Natural killer cell (primary cell): ENCODE results near the gene EIF1. TPM values are rescaled to one million over a fixed set of nuclear protein-coding genes. Genes with fewer than 3 reads are reported as not detected.
A peak's percentile ranks its signal among the peaks of the same experiment; 100 is the strongest.

Experiments used
- ATAC-seq, 3 donors: fragments of 150-1000 bp in 2 of 3; fragments of 200-7000 bp in 1 of 3; cut with Tn5 transposase; 1 replicate in 1 of 3; 2 replicates in 2 of 3; pipeline ENCODE4 v1.10.0; 2021; ENCODE audit warnings: mild to moderate bottlenecking in 2 of 3, moderate library complexity in 2 of 3
- DNase-seq, 2 donors: peaks; one replicate each; pipeline versions ENCODE4 v3.0.0 to v3.0.0-alpha.2; 2013 to 2021; ENCODE audit warnings: mixed read lengths in 1 of 2
- H3K27ac ChIP-seq: one replicate; pipeline ENCODE4 v1.5.1; 2013; ENCODE audit warnings: mild to moderate bottlenecking, low read length
- H3K27me3 ChIP-seq: one replicate; pipeline ENCODE4 v1.6.1; 2013; ENCODE audit warnings: low read length; ENCODE audit not compliant: control insufficient read depth, insufficient read depth
- H3K36me3 ChIP-seq: one replicate; pipeline ENCODE4 v1.6.1; 2013; ENCODE audit warnings: low read length; ENCODE audit not compliant: control insufficient read depth, insufficient read depth
- H3K4me1 ChIP-seq: one replicate; pipeline ENCODE4 v1.6.1; 2013; ENCODE audit warnings: low read length; ENCODE audit not compliant: control insufficient read depth, insufficient read depth
- H3K4me3 ChIP-seq: one replicate; pipeline ENCODE4 v1.5.1; 2013; ENCODE audit warnings: low read length
- H3K9me3 ChIP-seq: one replicate; pipeline ENCODE4 v1.6.1; 2013; ENCODE audit warnings: low read length; ENCODE audit not compliant: control insufficient read depth, insufficient read depth
- H3K27ac Mint-ChIP-seq, 2 donors: one replicate each; pipeline ENCODE4 v1.8.0; 2022; ENCODE audit warnings: mild to moderate bottlenecking in 2 of 2, mixed read lengths in 2 of 2, moderate library complexity in 1 of 2
- H3K27me3 Mint-ChIP-seq, 2 donors: one replicate each; pipeline ENCODE4 v1.8.0; 2022; ENCODE audit warnings: low read depth in 2 of 2, mixed read lengths in 2 of 2
- H3K36me3 Mint-ChIP-seq: one replicate; pipeline ENCODE4 v1.8.0; 2022; ENCODE audit warnings: mixed read lengths
- H3K4me1 Mint-ChIP-seq, 2 donors: one replicate each; pipeline ENCODE4 v1.8.0; 2022; ENCODE audit warnings: mixed read lengths in 2 of 2
- H3K4me3 Mint-ChIP-seq: one replicate; pipeline ENCODE4 v1.8.0; 2022; ENCODE audit warnings: mild to moderate bottlenecking, moderate library complexity, mixed read lengths
- H3K9me3 Mint-ChIP-seq, 2 donors: one replicate each; pipeline ENCODE4 v1.8.0; 2022; ENCODE audit warnings: mixed read lengths in 2 of 2
- WGBS: methylation state at CpG from one replicate; pipeline ENCODE4 v1.1.7; 2013; ENCODE audit warnings: missing lambda C conversion rate; ENCODE audit not compliant: insufficient coverage; 5-methylcytosine and 5-hydroxymethylcytosine counted together
- intact Hi-C: fragments of 100-400 bp; cut with micrococcal nuclease; formaldehyde crosslinking; loops from one replicate; pipeline ENCODE4 v1.14.2; 2022
- total RNA-seq, 4 donors: library from RNA; stranded (reverse); fragments of 120-200 nt in 1 of 4; gene quantifications; one replicate each; pipeline versions ENCODE4 v1.2.3 to v1.2.4, GENCODE V29; 2013 to 2022
- TF ChIP-seq, protein P1 (sequence below): fragments of 200-600 bp; IDR thresholded peaks from one replicate; pipeline ENCODE4 v1.8.0; 2022; ENCODE audit warnings: antibody characterized with exemption

Gene EIF1
- total RNA-seq, 3 donors from 2014 or later (not counting 1 experiment from before 2014, with no cell fraction given), result 2,034 to 2,368 (median 2,279) TPM

DNA sequence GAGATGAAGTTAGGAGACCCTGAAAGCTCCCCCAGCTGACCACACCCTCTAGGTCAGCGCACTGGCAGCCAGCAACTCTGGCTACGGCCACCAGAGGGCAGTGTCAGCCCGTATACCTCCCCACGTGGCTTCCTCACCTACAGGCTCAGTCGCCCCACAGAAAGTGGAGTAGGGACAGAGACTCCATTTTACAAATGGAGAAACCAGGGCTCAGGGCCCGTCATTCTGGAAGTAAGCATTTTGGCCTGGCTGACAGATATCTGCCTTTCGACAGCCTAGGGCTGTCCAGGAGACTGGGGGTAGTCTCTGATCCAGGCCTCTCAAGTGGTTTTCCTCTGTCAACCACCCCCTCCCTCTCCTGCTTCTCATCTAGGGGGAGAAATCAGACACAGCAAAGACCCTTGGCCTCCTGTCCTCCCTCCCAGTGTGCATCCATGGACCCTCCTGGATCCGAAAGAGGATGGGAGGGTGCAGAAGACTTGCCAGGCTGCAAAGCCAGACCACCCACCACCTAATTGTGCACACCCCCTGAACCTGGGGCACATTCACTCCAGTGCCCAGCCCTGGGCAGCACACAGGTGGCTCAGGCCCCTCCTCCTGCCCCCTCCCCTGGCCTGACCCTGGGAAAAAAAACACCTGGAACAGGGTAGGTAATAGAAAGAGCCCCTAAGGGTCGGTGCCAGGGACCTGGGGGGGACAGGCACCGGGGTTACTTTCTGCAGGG, 49.6 kb downstream of the EIF1 start:
- Mint-ChIP-seq H3K4me1 (no peaks in the 10 kb centered on the region), H3K27me3 (peaks cover 20 to 26% of the 10 kb centered on the region in 2 donors), H3K4me3 (no peak overlapping the region), H3K9me3 (no peaks in the 10 kb centered on the region), H3K36me3 (no peaks in the 10 kb centered on the region), H3K27ac (no peak overlapping the region)
- H3K4me3 ChIP-seq, result no peak overlapping the region
- H3K27me3 ChIP-seq, result peaks cover 26% of the 10 kb centered on the region
- 33% methylated on average over 10 of the region's 10 CpGs for WGBS
- H3K4me1 ChIP-seq, result peaks cover 16% of the 10 kb centered on the region
- DNase-seq (peak; percentile 77 to 91), ATAC-seq (peak; percentile 89 to 99 (median 98))
- H3K27ac ChIP-seq, result no peak overlapping the region
- intact Hi-C loops, result loop anchor here (1.0 to 5.0 kb wide), 2 partner anchors 63 to 379 kb away; no protein-coding TSS in a partner anchor
- TF ChIP-seq, protein P1, sequence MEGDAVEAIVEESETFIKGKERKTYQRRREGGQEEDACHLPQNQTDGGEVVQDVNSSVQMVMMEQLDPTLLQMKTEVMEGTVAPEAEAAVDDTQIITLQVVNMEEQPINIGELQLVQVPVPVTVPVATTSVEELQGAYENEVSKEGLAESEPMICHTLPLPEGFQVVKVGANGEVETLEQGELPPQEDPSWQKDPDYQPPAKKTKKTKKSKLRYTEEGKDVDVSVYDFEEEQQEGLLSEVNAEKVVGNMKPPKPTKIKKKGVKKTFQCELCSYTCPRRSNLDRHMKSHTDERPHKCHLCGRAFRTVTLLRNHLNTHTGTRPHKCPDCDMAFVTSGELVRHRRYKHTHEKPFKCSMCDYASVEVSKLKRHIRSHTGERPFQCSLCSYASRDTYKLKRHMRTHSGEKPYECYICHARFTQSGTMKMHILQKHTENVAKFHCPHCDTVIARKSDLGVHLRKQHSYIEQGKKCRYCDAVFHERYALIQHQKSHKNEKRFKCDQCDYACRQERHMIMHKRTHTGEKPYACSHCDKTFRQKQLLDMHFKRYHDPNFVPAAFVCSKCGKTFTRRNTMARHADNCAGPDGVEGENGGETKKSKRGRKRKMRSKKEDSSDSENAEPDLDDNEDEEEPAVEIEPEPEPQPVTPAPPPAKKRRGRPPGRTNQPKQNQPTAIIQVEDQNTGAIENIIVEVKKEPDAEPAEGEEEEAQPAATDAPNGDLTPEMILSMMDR, result peak; percentile 98
- H3K36me3 ChIP-seq, result no peaks in the 10 kb centered on the region
- H3K9me3 ChIP-seq, result no peaks in the 10 kb centered on the region

DNA sequence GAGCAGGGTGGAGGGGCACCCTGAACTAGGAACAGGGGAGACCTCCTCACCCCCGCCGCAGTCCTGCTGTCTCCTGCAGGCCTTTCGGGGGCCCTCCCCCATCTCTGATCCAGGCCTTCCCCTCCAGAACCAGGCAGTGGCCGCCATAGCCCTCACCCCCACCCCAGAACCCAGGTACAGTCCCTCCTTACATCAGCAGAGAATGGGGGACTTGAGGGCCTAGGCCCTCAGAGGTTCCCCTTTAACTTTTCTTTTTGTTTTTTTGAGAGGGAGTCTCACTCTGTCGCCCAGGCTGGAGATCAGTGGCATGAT, 50.1 kb downstream of the EIF1 start:
- Histone ChIP-seq H3K4me1 (peaks cover 15% of the 10 kb centered on the region), H3K36me3 (no peaks in the 10 kb centered on the region), H3K9me3 (no peaks in the 10 kb centered on the region), H3K4me3 (no peak overlapping the region), H3K27ac (no peak overlapping the region), H3K27me3 (peaks cover 22% of the 10 kb centered on the region)
- peaks cover 20 to 21% of the 10 kb centered on the region in 2 donors for H3K27me3 Mint-ChIP-seq
- WGBS, result 91% methylated on average over 5 of the region's 5 CpGs
- TF ChIP-seq, protein P1, result no peak
- H3K9me3 Mint-ChIP-seq, result no peaks in the 10 kb centered on the region
- no peak for ATAC-seq
- H3K4me1 Mint-ChIP-seq, result no peaks in the 10 kb centered on the region
- intact Hi-C loops, result loop anchor here (1.0 to 5.0 kb wide), 2 partner anchors 63 to 379 kb away; no protein-coding TSS in a partner anchor
- no peak for DNase-seq
- no peak overlapping the region for H3K4me3 Mint-ChIP-seq
- no peaks in the 10 kb centered on the region for H3K36me3 Mint-ChIP-seq
- no peak overlapping the region for H3K27ac Mint-ChIP-seq

DNA sequence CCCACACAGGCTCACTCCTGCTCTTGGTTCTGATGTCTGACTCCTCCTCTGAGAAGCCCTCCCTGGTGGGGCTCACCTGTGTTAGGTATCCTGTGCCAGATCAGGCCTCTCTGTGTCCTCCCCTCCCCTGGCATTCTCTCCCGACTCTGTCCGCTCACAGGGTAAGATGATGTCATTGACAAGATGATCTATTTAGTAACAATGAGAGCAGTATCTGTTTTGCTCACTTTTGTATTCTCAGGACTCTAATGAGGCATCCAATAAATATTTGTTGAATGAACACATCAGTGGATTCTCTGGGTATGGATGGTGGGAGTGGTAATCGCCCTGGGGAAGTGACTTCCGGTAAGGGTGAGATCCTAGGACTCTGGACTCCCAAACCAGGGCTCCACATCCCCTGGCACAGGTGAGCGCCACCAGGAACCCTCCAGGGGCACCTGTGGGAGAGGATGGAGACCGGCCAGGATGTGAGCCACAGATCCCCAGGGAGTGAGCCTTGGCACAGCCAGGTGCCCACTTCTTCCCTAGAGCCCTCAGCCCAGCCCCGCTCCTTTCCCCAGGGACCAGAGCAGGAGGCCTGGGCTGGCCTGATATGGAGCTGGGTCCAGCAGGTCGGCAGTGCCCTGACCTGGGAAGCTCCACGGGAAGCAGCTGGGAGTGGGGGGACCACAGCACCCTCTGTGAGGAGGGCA, 51.1 kb downstream of the EIF1 start:
- Mint-ChIP-seq H3K27ac (no peak overlapping the region), H3K36me3 (no peaks in the 10 kb centered on the region), H3K4me1 (no peaks in the 10 kb centered on the region), H3K9me3 (no peaks in the 10 kb centered on the region), H3K27me3 (peaks cover 18 to 20% of the 10 kb centered on the region in 2 donors), H3K4me3 (no peak overlapping the region)
- DNase-seq, result no peak
- H3K36me3 ChIP-seq, result no peaks in the 10 kb centered on the region
- no peaks in the 10 kb centered on the region for H3K9me3 ChIP-seq
- no peak for ATAC-seq
- TF ChIP-seq, protein P1, result no peak
- 83% methylated on average over 7 of the region's 9 CpGs for WGBS
- H3K4me1 ChIP-seq, result peaks cover 4% of the 10 kb centered on the region
- no peak overlapping the region for H3K4me3 ChIP-seq
- H3K27me3 ChIP-seq, result peaks cover 12% of the 10 kb centered on the region
- intact Hi-C loops, result loop anchor here (5.0 kb wide), 1 partner anchor 377 kb away; no protein-coding TSS in a partner anchor
- no peak overlapping the region for H3K27ac ChIP-seq
